Measurements from ENCODE around the gene PTPRC.

Gene PTPRC, protein sequence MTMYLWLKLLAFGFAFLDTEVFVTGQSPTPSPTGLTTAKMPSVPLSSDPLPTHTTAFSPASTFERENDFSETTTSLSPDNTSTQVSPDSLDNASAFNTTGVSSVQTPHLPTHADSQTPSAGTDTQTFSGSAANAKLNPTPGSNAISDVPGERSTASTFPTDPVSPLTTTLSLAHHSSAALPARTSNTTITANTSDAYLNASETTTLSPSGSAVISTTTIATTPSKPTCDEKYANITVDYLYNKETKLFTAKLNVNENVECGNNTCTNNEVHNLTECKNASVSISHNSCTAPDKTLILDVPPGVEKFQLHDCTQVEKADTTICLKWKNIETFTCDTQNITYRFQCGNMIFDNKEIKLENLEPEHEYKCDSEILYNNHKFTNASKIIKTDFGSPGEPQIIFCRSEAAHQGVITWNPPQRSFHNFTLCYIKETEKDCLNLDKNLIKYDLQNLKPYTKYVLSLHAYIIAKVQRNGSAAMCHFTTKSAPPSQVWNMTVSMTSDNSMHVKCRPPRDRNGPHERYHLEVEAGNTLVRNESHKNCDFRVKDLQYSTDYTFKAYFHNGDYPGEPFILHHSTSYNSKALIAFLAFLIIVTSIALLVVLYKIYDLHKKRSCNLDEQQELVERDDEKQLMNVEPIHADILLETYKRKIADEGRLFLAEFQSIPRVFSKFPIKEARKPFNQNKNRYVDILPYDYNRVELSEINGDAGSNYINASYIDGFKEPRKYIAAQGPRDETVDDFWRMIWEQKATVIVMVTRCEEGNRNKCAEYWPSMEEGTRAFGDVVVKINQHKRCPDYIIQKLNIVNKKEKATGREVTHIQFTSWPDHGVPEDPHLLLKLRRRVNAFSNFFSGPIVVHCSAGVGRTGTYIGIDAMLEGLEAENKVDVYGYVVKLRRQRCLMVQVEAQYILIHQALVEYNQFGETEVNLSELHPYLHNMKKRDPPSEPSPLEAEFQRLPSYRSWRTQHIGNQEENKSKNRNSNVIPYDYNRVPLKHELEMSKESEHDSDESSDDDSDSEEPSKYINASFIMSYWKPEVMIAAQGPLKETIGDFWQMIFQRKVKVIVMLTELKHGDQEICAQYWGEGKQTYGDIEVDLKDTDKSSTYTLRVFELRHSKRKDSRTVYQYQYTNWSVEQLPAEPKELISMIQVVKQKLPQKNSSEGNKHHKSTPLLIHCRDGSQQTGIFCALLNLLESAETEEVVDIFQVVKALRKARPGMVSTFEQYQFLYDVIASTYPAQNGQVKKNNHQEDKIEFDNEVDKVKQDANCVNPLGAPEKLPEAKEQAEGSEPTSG (N-terminal part only)

DNA sequence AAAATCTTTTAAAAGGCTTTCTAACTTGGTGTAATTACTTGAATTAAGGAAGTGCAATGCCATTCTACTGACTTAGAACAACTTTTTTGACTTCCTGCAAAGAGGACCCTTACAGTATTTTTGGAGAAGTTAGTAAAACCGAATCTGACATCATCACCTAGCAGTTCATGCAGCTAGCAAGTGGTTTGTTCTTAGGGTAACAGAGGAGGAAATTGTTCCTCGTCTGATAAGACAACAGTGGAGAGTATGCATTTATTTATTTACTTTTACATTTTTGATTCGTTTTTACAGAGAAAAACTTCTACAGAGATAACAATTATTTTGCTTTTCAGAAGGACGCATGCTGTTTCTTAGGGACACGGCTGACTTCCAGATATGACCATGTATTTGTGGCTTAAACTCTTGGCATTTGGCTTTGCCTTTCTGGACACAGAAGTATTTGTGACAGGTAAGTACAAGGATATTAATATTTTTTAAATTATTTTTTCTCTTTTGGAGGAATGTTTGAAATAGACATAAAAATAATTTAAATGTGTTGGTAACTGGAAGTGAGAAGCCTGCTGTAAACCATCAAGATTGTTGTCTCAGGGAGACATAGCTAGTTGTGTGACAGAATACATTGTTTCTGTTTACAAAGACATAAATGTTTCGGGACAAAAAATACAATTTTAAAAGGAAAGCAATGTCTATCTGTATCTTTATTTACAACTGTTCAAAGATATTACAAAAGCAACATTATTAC, at the start of gene PTPRC:
Gene PTPRC, plus strand, starts transcription at position 147 of the 742 bp plus-strand sequence. Its CDS starts 229 bp downstream, at position 376.
- DNase-seq (ENCODE audit: low read depth) = no peak
- H3K4me3 ChIP-seq (ENCODE audit: low read length) = no peak within 1 kb of the TSS

DNA sequence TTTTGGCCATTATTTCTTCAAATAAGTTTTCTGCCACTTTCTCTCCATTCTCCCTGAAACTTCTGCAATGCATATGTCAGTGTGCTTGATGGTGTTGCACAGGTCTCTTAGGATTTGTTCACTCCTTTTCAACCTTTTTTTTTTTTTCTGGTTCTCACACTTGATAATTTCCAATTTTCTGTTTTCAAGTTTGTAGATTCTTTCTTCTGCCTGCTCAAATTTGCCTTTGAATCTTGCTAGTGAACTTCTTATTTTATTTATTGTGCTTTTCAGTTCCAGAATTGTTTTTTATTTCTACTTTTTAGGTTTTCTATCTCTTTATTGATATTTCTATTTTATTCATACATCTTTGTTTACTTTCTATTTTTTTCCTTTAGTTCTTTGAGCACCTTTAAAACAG, 48.4 kb upstream of the PTPRC start:
- no peak overlapping the region for H3K4me3 ChIP-seq (ENCODE audit: low read length)
- TF ChIP-seq, protein P1, sequence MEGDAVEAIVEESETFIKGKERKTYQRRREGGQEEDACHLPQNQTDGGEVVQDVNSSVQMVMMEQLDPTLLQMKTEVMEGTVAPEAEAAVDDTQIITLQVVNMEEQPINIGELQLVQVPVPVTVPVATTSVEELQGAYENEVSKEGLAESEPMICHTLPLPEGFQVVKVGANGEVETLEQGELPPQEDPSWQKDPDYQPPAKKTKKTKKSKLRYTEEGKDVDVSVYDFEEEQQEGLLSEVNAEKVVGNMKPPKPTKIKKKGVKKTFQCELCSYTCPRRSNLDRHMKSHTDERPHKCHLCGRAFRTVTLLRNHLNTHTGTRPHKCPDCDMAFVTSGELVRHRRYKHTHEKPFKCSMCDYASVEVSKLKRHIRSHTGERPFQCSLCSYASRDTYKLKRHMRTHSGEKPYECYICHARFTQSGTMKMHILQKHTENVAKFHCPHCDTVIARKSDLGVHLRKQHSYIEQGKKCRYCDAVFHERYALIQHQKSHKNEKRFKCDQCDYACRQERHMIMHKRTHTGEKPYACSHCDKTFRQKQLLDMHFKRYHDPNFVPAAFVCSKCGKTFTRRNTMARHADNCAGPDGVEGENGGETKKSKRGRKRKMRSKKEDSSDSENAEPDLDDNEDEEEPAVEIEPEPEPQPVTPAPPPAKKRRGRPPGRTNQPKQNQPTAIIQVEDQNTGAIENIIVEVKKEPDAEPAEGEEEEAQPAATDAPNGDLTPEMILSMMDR (IDR thresholded peaks at IDR 0.05; ENCODE audit: insufficient read depth, low read depth, low read length, missing control alignments) = no peak
- DNase-seq (ENCODE audit: low read depth) = no peak

More for the DNA sequence above, at the start of gene PTPRC:
- TF ChIP-seq, protein P1 (IDR thresholded peaks at IDR 0.05; ENCODE audit: insufficient read depth, low read depth, low read length, missing control alignments) = no peak

DNA sequence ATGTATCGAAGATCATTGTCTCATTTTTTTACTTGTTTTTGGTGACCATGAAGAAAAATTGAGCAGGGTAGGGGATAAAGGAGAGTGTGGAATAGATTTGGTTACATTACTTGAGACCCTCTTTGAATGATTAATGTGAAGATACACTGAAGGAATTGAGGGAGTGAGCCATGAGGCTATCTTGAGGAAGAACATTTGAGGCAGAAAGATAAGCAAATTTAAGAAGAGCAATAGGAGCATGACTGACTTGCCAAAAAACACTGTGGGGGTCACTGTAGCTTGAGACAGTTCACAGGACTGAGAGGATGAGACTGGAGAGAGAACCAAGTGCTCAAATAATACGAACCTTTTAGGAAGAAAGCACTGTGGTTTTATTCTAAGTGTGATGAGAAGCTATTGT, 43.1 kb upstream of the PTPRC start:
- no peak overlapping the region for H3K4me3 ChIP-seq (ENCODE audit: low read length)
- no peak for DNase-seq (ENCODE audit: low read depth)
- TF ChIP-seq, protein P1 (IDR thresholded peaks at IDR 0.05; ENCODE audit: insufficient read depth, low read depth, low read length, missing control alignments) = no peak

DNA sequence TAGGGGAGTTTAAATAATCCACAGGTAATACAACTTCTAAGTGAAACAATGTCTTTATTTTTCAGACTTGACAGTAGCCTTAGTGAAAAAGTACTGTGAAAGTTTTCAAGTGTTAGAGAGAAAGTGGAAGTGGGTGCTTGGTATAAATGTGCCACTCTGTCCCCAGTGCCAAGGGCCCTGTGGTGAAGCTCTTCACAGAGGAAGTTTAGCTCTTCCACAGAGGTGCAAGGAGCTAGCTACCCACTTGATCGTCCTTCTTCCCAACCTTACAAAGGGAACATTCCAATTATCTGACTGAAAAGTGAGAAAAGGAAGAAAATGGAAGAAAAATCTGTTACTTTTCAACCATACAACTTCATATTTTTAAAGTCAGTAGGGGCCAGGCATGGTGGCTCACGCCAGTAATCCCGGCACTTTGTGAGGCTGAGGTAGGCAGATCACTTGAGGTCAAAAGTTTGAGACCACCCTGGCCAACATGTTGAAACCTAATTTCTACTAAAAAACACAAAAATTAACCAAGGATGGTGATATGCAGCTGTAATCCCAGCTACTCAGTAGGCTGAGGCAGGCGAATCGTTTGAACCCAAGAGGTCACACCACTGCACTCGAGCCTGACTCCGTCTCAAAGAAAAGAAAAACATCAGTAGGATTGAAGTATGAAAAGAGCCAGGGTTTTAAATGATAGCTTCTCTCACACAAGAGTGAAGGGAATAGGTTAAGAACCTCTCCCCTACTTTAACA, 41.0 kb upstream of the PTPRC start:
- DNase-seq (ENCODE audit: low read depth) = no peak

DNA sequence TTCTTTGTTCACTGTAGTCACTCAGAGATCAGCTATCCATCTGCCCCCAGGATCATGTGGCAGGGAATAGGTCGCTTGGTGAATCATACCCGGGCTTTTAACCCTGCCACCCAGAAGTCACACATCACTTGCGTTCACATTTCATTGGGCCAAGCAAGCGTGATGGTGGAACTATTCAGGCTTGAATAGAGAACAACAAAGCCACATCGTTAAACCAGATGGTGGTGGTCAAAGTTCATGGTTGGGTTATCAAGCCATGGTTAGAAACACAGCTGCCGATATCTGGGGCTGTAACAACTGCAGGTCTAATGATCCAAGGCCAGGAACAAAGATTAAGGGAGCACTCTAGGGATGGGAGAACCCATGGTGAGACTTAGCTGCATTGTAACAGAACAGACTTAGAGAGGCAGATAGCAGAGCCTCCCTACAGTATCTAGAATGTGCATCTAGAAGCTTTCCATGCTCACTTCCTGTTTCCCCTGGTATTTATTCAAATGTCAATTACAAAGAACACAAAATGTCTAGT, 40.0 kb upstream of the PTPRC start:
- TF ChIP-seq, protein P1 (IDR thresholded peaks at IDR 0.05; ENCODE audit: insufficient read depth, low read depth, low read length, missing control alignments) = no peak
- no peak for DNase-seq (ENCODE audit: low read depth)
- no peak overlapping the region for H3K4me3 ChIP-seq (ENCODE audit: low read length)

More for the DNA sequence above, 41.0 kb upstream of the PTPRC start:
- H3K4me3 ChIP-seq (ENCODE audit: low read length) = no peak overlapping the region
- TF ChIP-seq, protein P1 (IDR thresholded peaks at IDR 0.05; ENCODE audit: insufficient read depth, low read depth, low read length, missing control alignments) = no peak

All from epithelial cell of esophagus (primary cell).